Stimulated activated CD4-positive, alpha-beta T cell treated with anti-CD3 and anti-CD28 coated beads, Interleukin-2, amount 100 ng/mL, for 4 hours (primary cell): ENCODE data around the gene ALKAL2.
"Not testable (repeated sequence)": the region's sequence is repeated elsewhere in the genome, so short reads cannot be mapped to it uniquely, and the experiment has no call there.

Experiments used
- DNase-seq: peaks from one replicate; pipeline ENCODE4 v3.0.0-alpha.2; 2020; ENCODE audit warnings: low read depth

Gene ALKAL2, protein sequence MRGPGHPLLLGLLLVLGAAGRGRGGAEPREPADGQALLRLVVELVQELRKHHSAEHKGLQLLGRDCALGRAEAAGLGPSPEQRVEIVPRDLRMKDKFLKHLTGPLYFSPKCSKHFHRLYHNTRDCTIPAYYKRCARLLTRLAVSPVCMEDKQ

DNA sequence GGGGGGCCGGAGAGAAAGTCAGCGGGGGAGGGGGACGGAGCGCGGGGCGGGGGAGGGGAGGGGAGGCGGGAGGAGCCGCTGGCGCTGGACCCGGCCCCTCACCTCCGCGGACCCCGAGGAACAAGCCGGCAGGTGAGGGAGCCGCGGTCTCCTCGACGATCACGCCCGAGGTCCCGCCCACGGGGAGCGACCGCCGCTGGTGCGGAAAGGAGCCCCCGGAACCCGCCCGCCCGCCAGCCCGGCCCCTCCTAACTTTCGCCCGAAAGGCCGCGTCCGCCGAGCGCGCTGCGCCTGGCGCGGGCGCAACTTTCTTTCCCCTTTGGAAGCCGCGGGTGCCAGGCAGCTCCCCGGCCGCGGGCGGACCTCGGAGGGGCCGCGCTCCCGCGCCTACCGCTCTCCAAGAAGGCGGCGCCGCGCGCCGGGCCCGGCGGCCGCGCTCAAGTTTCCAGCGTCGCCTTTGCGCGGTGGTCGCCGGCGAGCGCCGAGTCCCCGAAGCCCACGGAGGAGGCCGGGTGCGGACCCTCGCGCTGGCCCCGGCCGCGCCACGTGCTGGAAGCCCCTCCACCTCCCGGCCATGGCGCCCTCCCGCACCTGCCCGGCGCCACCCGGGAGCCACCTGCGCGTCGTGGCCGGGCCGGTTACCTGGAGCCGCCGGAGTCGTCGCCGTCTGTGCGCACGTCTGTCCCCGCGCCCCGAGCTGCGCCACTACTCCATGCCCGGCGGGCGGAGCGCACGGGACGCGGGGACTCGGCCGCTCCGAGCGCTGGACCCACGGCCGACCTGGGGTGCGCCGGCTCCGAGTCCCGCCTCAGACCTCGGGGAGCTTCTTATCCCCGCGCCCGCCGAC lies at the start of gene ALKAL2:
Gene ALKAL2, minus strand, starts transcription at position 181 of the 847 bp plus-strand sequence. CDS start 256 bp downstream, outside the sequence.
- DNase-seq = no peak

DNA sequence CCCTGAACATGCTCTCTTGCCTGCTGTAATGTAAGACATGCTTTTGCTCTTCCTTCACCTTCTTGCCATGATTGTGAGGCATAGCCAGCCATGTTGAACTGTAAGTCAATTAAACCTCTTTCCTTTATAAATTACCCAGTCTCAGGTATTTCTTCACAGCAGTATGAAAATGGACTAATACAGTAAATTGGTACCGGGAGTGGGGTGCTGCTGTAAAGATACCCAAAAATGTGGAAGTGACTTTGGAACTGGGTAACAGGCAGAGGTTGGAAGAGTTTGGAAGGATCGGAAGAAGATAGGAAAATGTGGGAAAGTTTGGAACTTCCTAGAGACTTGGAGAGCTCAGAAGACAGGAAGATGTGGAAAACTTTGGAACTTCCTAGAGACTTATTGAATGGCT lies 49.1 kb upstream of the ALKAL2 start:
- not testable (repeated sequence) for DNase-seq

DNA sequence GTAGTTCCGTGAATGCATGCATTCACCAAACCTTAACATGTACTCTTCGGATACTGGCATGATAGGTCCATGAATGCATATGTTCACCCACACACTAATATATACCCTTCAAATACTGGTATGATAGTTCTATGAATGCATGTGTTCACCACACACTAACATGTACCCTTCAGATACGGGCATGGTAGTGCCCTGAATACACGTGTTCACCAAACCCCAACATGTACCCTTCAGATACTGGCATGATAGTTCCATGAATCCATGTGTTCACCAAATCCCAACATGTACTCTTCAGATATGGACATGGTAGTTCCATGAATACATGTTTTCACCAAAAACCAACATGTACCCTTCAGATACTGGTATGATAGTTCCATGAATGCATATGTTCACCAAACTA lies 48.5 kb upstream of the ALKAL2 start:
- DNase-seq = no peak

DNA sequence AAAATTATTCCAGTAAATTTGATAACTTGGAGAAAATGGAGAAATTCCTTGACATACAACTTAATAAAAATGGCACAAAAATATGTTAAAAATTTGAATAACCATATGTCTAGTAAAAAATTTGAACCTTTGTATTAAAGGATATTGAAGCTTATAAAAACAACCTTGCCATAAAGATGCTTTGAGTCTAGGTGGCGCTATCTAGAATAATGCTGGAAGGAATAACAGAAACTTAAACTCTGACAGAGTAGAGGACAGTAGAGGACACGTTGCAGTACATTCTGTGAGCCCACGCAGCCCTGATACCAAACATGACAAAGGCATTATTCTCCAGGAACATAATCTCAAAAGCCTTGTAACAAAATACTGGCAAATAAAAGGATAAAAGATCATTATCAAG lies 44.7 kb upstream of the ALKAL2 start:
- no peak for DNase-seq

DNA sequence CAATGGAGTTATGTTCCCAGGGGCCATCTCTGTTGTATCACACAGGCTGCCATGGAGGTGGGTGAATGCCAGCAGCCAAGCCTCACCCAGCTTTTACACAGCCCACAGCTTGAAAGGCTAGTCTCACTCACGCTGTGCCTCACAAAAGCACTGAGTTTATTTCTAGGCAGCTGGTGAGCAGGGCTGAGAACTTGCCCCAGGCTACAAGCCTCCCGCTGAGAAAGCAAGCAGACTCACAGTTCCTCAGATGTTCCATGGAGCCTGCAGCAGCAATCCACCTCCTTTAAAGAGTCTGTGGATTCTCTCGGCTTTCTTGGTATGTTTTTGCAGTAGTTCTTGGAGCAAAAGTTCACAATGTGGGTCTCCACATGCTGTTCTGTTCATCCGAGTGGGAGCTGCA lies 40.9 kb upstream of the ALKAL2 start:
- no peak for DNase-seq

DNA sequence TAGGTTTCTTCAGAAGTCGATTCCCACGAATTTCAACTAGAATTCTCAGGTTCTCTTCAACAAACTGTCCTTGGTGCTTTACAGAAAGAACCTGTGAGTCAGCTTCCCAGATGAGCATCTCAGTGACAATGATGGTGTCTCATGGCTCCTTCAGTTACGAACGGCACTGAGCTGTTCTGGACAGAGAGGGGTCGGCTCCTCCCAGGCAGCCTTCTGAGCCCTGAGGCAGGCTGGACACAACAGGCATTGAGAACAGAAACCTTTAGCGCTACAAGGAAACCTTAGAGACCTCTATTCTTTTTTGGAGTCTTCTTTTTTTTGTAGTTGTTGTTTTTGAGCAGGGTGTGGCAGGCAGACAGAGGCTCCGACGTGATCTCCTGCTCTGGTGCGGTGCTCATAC lies 35.1 kb upstream of the ALKAL2 start:
- no peak for DNase-seq

DNA sequence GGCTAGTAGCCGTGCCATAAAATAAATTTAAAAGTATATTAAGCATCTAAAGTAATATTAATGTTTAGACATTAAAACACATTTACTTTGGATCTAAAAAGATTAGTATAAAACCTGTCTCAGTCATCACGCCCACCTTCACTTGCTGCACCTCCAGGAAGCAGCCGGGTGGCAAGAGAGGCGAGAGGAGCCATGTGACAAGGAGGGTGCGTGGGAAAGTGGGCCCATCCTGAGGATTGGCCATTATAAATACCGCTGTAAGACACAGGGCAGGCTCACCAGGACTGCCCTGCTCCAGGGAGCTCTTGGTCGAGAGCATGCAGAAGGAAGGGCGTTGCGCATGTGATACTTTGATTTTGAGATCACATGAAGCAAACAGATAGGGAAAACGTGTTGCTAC lies 34.4 kb upstream of the ALKAL2 start:
- DNase-seq = no peak

DNA sequence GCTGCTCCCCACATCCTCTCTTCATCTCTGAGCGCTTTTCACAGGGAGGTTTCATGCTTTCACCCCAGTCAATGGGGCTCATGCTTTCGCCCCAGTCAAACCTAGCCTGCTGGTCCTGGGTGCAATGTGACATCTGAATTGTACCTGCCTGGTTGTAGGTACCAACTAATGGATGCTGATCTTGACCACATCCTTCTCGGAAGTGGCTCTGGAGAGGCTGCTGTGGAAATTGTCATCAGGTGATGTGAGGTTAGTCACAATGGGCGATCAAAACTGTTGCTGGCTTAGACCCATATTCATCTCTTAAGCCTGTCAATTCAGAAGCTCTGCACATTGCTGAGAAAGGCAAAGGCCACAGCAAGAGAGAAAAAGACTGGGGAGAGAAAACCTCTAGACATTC lies 32.7 kb upstream of the ALKAL2 start:
- no peak for DNase-seq

DNA sequence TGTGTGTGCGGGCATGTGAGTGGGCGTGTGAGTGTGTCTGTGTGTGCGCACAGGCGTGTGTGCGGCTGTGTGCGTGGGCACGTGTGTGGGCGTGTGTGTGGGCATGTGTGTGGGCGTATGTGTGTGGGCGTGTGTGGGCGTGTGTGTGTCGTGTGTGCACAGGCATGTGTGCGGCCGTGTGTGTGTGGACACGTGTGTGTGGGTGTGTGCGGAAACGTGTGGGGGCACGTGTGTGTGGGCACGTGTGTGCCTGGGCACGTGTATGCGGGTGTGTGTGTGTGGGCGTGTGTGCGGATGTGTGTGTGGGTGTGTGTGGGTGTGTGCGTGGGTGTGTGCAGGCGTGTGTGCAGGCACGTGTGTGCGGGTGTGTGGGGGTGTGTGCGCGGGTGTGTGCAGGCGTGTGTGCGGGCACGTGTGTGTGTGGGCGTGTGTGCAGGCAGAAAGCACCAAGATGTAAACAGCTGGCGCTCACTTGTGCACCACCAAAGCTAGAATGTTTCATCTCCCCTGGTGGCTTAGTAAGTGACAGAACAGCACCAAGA lies 31.2 kb upstream of the ALKAL2 start:
- DNase-seq = no peak

DNA sequence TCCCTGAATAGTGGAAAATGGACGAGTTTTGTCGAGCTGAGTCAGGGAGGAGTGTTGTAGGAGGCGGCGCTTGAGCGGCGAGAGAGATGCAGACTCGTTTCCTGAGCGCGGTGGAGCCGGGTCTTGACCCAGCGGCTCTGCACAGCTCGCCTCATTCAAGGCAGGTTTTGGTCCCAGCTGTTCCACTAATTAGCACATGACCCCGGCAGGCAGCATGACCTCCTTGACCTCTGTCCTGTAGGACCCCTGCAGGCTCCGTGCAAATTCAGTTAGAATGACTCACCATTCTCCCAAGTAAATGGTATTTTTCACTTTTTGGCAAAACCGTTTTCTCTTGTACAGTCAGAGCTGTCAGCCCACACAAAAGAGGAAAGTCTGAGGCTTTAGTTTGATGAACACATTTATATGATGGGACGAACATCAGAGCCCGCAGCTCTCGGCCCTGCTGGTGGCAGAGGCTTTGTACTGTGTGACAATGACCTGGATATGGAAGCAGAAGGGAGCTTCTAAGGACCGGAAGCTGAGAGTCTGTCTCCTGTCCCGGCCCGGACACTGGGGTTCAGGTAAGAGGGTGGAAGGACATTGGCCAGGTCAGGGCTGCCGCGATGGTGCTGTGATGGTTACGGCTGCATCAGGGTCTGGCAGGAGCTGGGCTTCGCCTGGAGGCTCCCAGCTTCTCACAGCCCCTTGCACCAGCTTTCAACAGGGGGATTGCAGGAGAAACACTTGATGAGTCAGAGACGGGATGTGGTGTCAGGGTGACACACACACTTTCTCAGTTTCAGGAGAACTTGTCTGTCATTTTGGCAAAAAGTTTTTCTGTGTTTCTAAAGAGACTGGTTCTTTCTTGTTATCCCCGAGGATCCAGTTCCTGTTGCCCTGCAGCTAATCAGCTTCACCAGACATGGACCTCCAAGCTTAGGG lies 29.9 kb upstream of the ALKAL2 start:
- DNase-seq = no peak

DNA sequence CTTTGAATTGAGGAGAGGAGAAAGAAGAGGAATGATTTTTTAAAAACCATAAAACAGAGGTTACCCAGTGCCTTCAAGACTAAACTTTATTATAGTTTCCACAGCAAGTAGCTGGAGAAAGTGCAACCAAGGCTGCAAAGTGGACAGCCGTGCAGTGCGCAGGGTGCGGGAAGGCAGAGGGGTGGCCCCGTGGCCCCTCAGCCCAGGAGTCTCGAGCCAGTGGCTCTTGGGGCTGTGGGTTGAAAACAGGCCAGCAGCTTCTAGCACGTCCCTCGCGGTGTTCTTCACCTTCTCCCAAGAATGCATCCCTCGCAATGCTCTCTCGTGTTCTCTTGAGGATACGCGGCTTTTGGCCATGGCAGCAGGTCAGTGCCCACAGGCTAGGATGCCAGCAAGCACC lies 28.5 kb upstream of the ALKAL2 start:
- DNase-seq = no peak

DNA sequence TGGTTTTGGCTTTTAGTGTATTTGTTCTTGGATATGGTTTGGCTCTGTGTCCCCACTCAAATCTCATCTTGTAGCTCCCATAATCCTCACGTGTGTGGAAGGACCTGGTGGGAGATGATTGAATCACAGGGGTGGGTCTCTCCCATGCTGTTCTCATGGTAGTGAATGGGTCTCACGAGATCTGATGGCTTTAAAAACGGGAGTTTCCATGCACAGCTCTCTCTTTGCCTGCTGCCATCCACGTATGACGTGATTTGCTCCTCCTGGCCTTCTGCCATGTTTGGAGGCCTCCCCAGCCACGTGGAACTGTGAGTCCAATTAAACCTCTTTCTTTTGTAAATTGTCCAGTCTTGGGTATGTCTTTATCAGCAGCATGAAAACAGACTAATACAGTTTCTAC lies 28.0 kb upstream of the ALKAL2 start:
- not testable (repeated sequence) for DNase-seq

DNA sequence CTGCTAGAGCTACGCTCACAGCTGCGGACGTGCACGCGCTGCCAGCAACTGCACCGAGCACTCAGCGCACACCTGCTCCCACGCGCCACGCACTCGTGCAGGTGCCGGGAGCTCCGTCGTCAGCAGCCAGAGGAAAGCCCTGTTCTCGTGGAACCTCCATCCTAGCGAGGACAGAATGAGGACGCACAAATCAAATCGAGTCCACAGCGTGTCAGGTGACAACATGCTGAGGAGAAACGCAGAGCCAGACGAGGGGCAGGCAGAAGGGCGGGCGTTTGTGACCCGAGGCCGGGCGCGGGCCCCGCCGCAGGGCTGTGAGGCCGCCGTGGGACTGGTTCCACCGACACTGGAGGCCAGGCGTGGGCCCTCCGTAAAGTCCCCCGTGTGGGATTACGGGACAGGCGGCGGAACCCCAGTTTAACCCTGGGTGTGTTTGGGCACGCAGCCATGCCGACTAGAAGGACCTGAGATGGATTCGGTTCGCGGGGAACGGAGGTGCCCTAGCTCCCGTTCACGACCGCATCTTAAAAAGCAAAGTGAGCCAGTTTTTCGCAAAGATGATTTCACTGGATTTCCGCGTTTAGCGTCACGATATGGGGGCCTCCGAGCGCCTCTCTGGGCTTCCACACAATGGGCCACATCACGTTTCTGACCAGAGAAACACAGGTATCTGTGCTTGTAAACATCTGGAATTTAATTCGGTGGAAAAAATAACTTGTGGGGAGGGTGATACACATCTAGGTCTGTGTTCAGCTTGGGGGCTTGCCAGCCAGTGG lies 26.9 kb upstream of the ALKAL2 start:
- DNase-seq = no peak

DNA sequence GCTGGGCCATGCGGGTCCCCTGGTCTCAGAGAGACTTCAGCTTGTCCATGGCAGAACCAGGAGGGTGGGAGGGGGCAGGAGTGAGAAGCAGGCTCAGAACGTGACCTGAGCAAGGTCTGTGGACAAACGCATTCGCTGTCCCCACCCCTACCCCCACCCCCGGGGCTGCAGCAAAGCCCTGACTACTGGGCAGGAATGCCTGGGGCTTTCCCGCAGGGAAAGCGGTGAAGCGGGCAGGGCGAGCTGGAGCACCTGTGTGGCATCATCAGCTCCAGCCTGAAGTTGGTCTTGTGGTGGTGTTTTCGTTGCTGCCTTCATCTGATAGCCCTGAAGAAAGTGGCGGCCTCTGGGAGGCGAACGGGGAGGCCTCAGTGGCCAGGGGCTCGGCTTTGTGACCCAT lies 26.1 kb upstream of the ALKAL2 start:
- no peak for DNase-seq

DNA sequence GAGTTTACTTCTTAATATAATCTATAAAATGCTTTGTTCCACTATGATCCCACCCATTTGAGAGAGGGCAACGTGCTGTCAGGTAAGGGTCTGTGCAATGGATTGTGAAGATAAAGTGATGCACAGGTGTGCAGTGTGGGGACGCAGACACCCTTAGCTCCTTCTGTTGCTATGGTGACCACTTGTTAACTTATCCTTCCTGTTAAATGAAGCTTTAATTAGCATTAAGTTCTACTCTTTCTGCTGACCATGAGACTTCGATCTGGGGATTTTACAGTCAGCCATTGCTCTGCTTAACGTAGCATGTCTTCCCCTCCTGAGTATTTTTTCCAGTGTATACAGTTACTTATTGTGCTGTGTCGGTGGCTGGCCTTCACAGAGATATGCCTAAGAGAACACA lies 23.1 kb upstream of the ALKAL2 start:
- no peak for DNase-seq

DNA sequence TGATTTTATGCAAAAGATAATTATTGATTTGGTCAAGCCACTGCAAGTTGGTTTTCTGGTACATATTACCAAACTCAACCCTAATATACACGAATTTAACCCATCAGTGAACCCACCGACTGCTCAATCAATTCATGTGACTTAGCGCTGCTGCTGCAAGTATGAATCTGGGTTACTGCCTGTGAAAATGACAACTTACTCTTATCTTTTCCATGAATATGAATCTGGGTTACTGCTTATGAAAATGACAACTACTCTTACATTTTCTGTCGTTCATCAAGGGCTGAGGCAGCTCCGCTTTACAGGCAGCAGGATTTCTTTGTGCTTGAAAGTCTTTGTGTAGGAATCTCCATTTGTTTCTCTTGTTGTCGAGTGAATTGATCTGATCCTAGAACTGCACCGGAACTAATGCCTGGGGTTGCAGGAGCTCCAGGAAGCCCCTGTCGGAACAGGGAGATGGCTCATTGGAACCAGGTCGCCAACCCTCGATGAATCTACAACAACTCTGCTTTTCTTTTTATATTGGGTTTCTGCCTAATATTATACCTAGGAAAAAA lies 22.1 kb upstream of the ALKAL2 start:
- DNase-seq = no peak

DNA sequence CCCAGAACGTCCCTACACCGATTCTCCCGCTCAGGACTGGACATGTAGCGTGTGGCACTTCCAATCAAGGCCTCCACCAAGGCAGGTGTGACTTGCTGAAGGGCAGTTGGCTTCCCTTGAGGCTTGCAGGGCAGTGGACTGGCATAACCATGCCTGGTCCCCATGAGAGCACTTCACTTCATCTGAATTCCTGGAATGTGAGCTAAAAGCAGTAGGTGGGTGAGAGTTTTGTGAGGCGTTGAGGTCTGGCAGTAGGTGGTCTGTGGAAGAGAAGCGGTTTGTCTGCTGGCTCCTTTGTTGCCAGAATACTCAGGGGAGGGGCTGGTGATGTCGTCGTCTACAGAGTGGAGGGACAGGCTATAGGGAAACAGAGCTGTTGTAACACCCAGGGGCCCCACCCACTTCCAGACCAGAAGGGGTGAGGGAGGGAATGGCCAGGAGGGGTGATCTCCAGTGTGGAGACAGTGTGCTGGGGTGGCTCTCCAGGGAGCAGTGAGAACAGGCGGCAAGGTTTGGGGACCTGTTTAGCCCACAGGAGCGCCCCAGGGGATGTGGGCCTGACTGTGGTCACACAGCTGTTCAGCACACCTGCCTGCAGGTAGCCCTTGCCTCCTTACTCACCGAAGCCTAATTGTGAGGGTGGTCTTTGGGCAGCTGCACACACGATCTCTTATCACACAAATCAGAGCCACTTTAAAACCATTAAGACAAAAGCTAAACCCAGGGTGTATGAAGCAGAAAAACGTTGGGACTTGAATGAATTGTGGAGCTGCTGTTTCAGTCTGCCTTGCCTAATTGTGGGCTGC lies 21.5 kb upstream of the ALKAL2 start:
- DNase-seq = no peak

DNA sequence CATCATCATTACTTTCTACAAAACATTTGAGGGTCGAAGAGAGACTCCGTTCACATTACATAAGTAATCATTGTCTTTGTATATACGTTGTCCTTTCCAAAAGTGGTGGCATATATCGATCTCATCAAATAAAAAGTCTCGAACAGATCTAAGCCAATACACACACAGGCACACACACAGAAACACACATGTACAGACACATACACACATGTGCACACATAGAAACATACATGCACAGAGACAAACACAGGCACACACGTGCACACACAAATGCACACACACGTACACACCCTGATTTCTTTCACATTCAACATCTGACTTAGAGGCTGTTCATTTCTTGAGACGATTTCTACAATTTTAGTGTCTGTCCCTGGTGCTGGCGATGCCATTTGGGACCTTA lies 17.5 kb upstream of the ALKAL2 start:
- no peak for DNase-seq

DNA sequence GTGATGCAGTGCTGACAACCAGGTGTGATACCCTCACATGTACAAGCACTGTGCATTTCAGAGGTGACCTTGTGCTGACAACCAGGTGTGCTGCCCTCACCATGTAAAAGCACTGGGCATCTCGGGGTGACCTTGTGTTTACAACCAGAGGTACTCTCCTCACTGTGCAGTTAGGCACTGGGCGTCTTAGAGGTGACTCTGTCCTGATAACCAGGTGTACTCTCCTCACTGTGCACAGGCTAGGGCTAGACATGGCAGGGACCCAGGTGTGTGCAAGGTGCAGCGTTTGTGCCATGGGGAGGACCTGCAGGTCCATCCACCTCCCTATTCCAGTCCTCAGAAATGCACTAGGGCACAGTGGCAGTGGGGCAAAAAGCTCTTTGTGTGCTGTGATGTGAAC lies 8.5 kb upstream of the ALKAL2 start:
- DNase-seq = no peak

DNA sequence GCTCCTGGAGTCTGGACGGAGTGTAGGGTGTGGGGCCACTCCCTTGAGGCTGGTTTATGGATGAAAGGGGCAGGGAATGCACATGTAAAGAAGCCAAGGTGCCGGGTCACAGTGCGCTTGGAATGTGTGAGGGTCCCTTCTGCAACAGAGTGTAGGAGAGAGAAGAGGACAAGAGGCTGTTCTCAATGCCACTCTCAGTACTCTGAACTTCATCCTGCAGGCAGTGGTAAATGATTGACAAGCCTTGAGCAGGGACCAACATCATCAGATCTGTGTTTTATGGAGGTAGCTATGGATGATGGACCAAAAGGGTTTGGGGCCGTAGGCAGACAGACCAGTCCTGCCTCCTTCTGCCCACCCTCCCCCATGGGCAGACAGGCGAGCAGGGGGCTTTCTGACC lies 7.2 kb upstream of the ALKAL2 start:
- no peak for DNase-seq
